C4-2B (cell line): ENCODE results near the gene ZNF532.

Source experiments
- H3K27ac ChIP-seq: fragments of 450-650 bp; 2 replicates; pipeline ENCODE4 v1.5.1; 2017
- CTCF ChIP-seq: fragments of 450-650 bp; conservative IDR thresholded peaks from 2 replicates; pipeline ENCODE4 v1.5.1; 2017; ENCODE audit warnings: mild to moderate bottlenecking
- ZFX ChIP-seq: fragments of 450-650 bp; IDR thresholded peaks from 2 replicates; pipeline ENCODE4 v1.6.1; 2017

ZNF532 gene

GRCh38 chr18:58953627-58954026 lies 89.0 kb downstream of the ZNF532 start:
- H3K27ac ChIP-seq, result peak overlapping the region; percentile 55
- TF ChIP-seq ZFX (no peak), CTCF (no peak)

- H3K27ac ChIP-seq, result no peak overlapping the region
- TF ChIP-seq CTCF, result no peak
- no peak for TF ChIP-seq ZFX
Measured at GRCh38 chr18:58955001-58955400, 90.3 kb downstream of the ZNF532 start.

- TF ChIP-seq CTCF (no peak), ZFX (no peak)
- H3K27ac ChIP-seq, result no peak overlapping the region
Measured at GRCh38 chr18:58955738-58956137, 91.1 kb downstream of the ZNF532 start.

GRCh38 chr18:58958628-58959027 lies 94.0 kb downstream of the ZNF532 start:
- TF ChIP-seq CTCF (no peak), ZFX (no peak)
- no peak overlapping the region for H3K27ac ChIP-seq

- TF ChIP-seq CTCF (no peak), ZFX (no peak)
Measured at GRCh38 chr18:58960508-58960907, 95.8 kb downstream of the ZNF532 start.

GRCh38 chr18:58960946-58961722 lies 96.5 kb downstream of the ZNF532 start:
- TF ChIP-seq CTCF, result no peak
- TF ChIP-seq ZFX, result no peak
- no peak overlapping the region for H3K27ac ChIP-seq

More at GRCh38 chr18:58960508-58960907, 95.8 kb downstream of the ZNF532 start:
- no peak overlapping the region for H3K27ac ChIP-seq

GRCh38 chr18:58962336-58962735 lies 97.7 kb downstream of the ZNF532 start:
- no peak overlapping the region for H3K27ac ChIP-seq
- TF ChIP-seq CTCF, result no peak
- TF ChIP-seq ZFX, result no peak
